Lower leg skin (tissue), 3 donors: ENCODE measurements around the gene OLFML3.

Experiments
- CTCF ChIP-seq, 3 donors: fragments of 450-650 bp; IDR thresholded peaks; one replicate each; pipeline ENCODE4 v1.5.1; 2016; ENCODE audit warnings: antibody characterized with exemption in 3 of 3, mild to moderate bottlenecking in 3 of 3, moderate library complexity in 2 of 3
- POLR2A ChIP-seq, 2 donors: fragments of 450-650 bp; IDR thresholded peaks; one replicate each; pipeline ENCODE4 v1.6.1; 2016 to 2017; ENCODE audit warnings: antibody characterized with exemption in 2 of 2, mild to moderate bottlenecking in 1 of 2, moderate library complexity in 1 of 2

GRCh38 chr1:113986802-113987201 is 7.5 kb downstream of the OLFML3 start:
- TF ChIP-seq CTCF (IDR thresholded peaks at IDR 0.05) (no peak), POLR2A (IDR thresholded peaks at IDR 0.05) (no peak)
